HL-60 (cell line): ENCODE results near the gene NFIC.

Experiments
- CTCF ChIP-seq: IDR thresholded peaks from one replicate; pipeline ENCODE4 v1.5.1; 2011; ENCODE audit warnings: low read length, control low read depth, inconsistent platforms; ENCODE audit not compliant: insufficient read depth
- POLR2AphosphoS5 ChIP-seq: IDR thresholded peaks from 2 replicates; pipeline ENCODE4 v1.6.1; 2012; ENCODE audit warnings: low read depth
- REST ChIP-seq: IDR thresholded peaks from 2 replicates; pipeline ENCODE4 v1.6.1; 2012; ENCODE audit warnings: low read depth; ENCODE audit not compliant: insufficient replicate concordance
- SPI1 ChIP-seq: IDR thresholded peaks from 2 replicates; pipeline ENCODE4 v1.6.1; 2012; ENCODE audit warnings: low read depth, mild to moderate bottlenecking, borderline replicate concordance

- TF ChIP-seq CTCF = no peak
- TF ChIP-seq POLR2AphosphoS5 = no peak
- no peak for TF ChIP-seq REST
- no peak for TF ChIP-seq SPI1
These were observed 92.9 kb downstream of the NFIC start for GRCh38 chr19:3459089-3459881.
